ENCODE measurements around the gene ADAM30.

Gene ADAM30

DNA sequence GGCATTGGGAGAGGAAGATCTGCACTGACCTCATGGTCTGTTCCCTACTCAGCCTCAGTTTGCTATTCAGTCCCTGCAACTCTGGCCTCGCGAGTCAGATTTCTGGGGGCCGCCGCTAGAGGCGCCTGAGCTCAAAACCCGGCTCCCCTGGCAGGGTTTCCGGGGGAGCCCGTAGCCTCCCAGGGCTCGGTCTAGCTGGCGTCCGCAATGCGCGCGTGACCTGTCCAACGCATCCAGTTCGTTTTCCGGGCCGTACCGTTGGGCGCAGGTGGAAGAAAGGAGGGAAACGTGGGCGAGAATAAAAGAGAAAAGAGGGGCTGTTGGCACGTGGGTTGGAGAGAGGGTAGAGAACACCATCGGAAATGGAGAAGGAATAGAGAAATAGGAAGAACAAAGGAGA, at the start of gene ADAM30:
Gene ADAM30, minus strand, starts transcription at position 213 of the 400 bp plus-strand sequence. Its CDS starts 179 bp downstream, at position 34.
- no peak for DNase-seq (ENCODE audit: low read depth in 2 of 2)

DNA sequence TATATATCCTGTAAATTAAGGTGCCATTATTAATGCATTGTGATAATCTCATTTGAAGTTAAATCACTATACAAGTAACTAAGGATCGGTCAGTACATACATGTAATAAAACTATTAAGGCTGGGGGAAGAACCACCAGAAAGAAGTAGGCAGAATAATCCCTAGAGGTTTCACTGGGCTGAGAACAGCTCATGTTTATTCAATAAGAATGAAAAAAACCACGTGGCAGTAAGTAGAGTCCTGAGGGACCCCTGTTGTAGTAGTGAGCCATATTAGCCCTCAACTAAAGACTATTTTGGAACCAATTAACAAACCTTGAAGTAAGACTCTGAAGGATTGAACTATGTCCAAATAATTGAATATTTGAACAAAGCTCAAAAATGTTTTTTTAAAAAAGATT, 46.9 kb upstream of the ADAM30 start:
- no peak for DNase-seq (ENCODE audit: low read depth in 2 of 2)

- no peak for DNase-seq (ENCODE audit: low read depth in 2 of 2)
Observed at GRCh38 chr1:119941392-119941791, 45.1 kb upstream of the ADAM30 start.

DNA sequence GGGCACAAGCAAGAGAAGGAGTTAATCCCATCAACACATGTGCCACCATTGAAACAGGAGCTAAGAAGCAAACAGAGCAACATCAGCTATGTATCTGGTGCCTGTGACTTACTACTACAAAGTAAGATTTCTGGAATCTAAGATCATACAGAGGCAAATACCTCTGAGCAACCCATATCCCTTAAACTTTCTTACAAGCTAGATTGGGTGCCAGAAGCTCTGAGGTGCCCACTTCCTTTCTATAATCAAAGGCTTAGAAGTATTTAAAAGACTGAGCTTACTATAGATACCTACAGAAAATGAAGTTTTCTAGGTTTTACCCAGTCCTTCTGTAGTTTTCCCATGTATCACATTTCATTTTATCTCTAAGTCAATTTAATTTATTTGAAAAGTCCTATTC, 44.4 kb upstream of the ADAM30 start:
- no peak for DNase-seq (ENCODE audit: low read depth in 2 of 2)

DNA sequence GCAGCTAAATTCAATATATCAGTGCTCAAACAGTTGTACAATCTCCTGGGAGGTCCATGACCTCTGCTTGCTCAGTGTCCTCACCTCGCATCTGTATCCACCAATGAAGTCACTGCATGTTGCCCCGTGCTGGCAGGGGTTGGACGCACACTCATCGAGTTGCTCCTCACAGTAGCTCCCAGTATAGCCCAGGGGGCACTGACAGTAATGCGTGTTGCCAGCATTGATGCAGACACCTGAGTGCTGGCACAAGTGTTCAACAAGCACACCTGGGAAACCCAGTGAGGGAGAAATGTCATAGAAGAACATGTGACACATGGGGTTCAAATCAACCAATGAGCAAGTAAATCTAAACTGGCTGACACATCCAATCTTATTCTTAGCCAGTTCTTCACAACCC, 40.9 kb upstream of the ADAM30 start:
- no peak for DNase-seq (ENCODE audit: low read depth in 2 of 2)

- no peak for DNase-seq (ENCODE audit: low read depth in 2 of 2)
Observed at GRCh38 chr1:119935915-119936314, 39.6 kb upstream of the ADAM30 start.

GRCh38 chr1:119935373-119935772, 39.1 kb upstream of the ADAM30 start:
- DNase-seq (ENCODE audit: low read depth in 2 of 2) = no peak

DNA sequence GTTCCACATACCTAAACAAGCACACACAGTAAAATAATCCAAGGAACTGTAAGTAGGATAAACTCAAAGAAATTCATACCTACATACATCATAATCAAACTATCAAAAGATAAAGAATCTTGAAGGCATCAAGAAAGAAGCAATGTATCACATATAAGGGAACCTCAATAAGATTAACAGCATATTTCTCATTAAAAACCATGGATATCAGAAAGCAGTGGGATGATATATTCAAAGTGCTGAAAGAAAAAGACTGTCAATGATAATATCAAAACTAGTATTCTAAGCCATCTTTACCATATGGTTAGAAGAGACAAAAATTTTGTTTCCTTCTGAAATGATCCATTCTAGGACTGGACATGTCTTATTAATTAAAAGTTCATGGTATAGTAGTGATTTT, 37.1 kb upstream of the ADAM30 start:
- no peak for DNase-seq (ENCODE audit: low read depth in 2 of 2)

GRCh38 chr1:119929643-119930315, 33.5 kb upstream of the ADAM30 start:
- DNase-seq (ENCODE audit: low read depth in 2 of 2) = no peak

- DNase-seq (ENCODE audit: low read depth in 2 of 2) = no peak
Observed at GRCh38 chr1:119926553-119926952, 30.2 kb upstream of the ADAM30 start.

GRCh38 chr1:119924948-119925898, 28.9 kb upstream of the ADAM30 start:
- DNase-seq (ENCODE audit: low read depth in 2 of 2) = no peak

DNA sequence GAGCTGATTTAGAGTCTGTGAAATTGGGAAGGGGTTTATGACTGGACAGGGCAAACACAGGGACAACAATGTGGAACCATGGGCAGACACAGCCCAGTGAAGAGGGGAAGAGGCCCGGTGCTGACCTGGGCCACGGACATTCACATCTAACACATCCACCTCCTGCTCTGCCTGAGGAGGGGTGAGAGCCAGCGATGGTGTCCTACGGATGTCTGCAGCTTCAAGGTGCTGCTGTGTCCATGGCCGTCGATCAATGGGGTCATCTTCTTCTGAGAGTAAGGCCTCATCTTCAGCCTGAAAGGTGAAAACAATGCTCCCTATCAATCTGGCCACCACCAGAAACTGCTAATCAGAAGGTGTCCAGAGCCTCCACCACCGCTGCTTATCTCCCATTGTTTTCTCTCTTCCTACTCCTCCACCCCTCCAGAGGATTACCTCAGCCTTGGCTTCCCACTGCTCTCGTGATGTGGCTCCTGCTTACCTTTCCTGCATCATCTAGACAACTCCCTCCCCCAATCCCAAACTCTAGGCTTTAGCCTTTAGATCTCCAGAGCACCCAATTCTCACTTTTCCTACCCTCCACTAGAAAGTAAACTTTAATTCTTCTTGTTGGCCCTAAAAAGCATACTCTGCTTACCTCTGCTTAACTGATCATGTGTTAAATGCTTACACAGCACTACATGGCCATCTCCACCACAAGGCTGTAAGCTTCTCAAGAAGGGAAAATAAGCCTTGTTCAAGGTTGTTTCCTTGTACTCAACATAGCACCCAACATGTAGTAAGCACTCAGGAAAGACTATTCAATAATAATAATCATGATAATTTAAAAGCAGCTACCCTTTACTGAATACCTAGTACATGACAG, 24.0 kb upstream of the ADAM30 start:
- no peak for DNase-seq (ENCODE audit: low read depth in 2 of 2)

DNA sequence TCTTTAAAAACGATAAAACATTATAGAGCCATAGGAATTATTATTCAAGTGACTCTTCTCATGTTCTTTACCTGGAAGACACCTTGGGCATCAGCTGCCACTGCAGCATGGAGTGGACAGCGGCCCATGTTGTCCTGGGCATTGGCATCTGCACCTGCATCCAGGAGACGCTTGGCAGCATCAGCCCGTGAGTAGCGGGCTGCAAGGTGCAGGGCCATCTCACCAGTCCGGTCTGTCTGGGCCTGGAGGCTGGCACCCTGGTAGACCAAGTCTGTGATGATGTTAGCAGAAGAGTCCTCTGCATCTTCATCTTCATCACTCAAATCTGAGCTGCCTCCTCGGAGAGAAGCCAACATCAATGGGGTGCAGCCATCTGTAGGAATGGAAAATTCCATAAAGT, 22.9 kb upstream of the ADAM30 start:
- no peak for DNase-seq (ENCODE audit: low read depth in 2 of 2)

DNA sequence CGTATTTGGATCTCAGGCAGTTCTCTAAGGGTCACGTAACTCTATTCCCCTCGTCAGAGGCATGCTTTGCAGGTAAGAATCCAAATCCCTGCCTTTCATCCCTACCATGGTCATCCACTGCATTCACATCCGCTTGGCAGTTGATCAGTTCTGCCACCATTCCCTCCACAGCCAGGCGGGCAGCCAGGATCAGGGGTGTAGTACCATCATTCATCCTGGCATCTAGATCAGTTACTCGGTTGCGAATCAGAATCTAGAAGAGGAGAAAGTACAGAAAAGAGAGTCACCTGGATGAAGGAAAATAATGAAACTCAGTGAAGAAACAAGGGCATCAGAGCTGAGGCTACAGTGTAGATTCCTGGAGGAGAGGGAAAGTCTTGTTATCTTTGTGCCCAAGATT, 22.0 kb upstream of the ADAM30 start:
- DNase-seq (ENCODE audit: low read depth in 2 of 2) = no peak

- DNase-seq (ENCODE audit: low read depth in 2 of 2) = no peak
Observed at GRCh38 chr1:119917304-119918055, 21.2 kb upstream of the ADAM30 start.

- no peak for DNase-seq (ENCODE audit: low read depth in 2 of 2)
Observed at GRCh38 chr1:119915517-119915916, 19.2 kb upstream of the ADAM30 start.

DNA sequence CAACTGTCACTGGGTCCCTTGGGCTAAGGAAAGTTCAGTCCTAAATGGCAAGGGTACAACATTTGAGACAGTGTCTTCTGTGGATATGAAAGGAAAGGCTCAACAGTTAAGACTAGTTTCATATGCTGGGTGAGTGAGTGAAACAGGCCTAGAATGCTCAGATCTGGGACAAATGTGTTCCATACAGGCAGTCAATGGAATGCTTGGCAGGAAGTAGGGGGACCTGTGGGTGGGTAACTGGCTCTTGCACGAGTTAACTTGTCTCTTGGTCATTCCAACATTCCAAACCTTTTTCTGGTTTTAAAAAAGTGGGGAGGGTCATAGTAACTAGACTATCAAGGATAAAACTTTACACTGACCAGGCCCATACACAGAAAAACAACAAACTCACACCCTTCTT, 17.8 kb upstream of the ADAM30 start:
- no peak for DNase-seq (ENCODE audit: low read depth in 2 of 2)

DNA sequence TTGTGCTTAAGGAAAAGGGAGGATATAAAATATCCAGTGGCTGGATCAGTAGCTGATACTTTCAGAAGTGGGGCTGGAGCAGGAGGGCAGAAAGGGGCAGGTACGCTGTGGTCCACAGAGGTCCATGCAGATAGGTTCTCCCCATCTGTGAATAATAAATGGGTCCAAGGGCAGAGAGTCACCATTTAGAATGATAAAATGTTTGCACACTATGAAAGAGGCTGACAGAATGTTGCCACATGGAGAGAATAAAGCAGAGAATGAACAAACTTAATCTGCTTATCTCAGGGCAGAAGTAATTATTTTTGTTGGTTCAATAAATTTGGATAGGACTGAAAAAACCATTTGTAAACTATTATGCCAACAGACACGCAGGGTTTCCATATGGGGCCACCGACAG, 16.6 kb upstream of the ADAM30 start:
- DNase-seq (ENCODE audit: low read depth in 2 of 2) = no peak

GRCh38 chr1:119911775-119912174, 15.5 kb upstream of the ADAM30 start:
- no peak for DNase-seq (ENCODE audit: low read depth in 2 of 2)

- no peak for DNase-seq (ENCODE audit: low read depth in 2 of 2)
Observed at GRCh38 chr1:119910618-119911017, 14.3 kb upstream of the ADAM30 start.

- DNase-seq (ENCODE audit: low read depth in 2 of 2) = no peak
Observed at GRCh38 chr1:119909890-119910596, 13.7 kb upstream of the ADAM30 start.
